Activated CD4-positive, alpha-beta T cell treated with anti-CD3 and anti-CD28 coated beads for 48 hours (primary cell): ENCODE results near the gene GPR3.
"Not testable (repeated sequence)": the region's sequence is repeated elsewhere in the genome, so short reads cannot be mapped to it uniquely, and the experiment has no call there.

Source experiments
- DNase-seq: peaks from one replicate; pipeline ENCODE4 v3.0.0-alpha.2; 2020

GPR3 gene

DNA sequence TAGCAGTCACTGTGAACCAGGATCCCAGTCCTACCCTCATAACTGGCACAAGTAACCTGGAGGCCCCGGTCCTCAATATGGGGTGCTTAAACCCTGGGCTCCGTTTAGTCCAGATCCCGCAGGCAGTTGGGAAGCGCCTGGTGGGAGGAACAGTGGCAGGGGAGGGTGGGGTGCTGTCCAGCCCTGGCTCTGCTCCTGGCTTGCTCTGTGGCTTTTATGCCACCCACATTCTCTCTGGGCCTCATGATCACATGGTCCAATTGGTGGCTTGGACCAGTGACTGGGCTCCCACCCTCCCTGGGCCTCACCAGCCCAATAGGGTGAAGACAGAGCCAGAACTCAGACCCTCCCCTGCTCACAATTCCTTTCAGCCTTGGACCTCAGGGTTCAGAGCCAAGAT, 12.2 kb upstream of the GPR3 start:
- DNase-seq = no peak

DNA sequence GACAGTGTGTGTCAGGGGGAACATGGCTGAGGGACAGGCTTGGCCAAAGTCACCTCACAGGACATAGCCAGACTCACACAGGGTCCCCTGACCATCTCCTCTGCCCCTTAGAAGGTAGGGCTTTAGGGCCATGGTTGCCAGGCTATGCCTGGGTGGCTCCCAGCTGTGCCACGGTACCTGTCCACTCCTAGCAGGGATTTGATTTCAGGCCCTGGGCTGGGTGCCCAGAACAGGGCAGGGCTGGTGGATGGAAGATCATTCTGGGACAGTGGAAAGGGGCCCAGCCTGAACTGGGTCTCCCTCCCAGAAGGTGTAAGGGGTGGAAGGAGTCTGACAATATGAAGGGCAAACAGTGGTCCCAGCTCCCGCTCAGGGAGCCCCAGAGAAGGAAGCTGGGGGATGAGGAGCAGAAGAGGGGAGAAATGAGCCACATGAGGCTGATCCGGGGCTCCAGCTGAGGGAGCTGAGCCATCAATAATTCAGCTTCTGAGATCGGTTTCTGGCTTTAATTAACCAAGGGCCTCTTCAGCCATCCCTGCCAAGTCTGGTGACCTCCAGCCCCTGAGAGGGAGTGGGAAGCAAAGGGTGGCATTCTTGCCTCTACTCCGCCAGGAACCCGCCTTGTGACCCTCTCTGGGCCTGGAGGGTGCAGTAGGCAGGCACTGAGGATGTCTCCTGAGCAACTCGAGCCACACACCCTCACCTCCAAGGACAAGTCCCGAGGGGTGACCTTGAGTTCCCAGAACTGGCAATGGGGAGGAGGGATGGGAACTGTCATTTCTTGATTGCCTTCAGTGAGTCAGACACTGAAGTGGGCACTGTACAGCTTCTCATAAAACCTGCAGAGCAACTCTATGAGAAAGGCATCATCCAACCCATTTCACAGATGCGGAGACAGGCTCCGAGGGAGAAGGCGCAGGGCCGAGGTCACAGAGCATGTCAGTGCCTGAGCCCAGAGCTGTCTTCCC, 11.4 kb upstream of the GPR3 start:
- no peak for DNase-seq

DNA sequence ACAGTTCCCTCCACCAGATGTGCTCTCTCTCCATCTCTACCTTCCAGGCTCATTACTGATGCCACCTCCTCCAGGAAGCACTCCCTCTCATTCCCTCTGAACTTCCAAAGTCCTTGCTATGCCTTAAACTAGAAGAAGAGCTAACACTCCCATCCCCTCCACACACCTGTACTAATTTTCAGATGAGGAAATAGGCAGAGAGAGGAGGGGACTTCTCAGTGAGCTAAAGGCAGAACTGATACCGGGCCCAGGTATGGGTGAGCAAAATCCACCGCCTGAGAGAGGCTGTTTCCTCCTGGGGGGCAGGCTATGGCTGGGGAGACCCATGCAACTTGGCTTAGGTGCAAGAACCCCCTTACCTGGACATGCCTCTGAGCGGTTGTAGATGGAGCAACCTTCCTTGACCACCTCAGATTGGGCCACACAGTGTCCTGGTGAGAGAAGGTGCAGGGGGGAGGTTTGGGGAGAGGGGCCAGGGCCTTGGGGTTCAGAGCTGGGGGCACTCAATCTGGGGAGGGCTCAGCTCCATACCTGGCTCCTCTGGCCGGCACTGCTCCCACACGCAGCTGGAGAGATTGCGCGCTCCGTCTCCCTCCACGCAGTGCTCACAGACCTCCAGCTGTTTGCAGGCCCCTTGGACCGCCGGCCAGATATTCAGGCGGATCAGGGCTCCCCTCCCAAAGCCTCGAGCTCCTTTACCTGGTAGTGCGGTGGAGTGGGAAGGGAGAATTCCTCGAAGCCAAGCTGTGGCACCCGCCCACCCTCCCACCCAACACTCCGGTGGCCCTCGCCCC, 10.3 kb upstream of the GPR3 start:
- no peak for DNase-seq

DNA sequence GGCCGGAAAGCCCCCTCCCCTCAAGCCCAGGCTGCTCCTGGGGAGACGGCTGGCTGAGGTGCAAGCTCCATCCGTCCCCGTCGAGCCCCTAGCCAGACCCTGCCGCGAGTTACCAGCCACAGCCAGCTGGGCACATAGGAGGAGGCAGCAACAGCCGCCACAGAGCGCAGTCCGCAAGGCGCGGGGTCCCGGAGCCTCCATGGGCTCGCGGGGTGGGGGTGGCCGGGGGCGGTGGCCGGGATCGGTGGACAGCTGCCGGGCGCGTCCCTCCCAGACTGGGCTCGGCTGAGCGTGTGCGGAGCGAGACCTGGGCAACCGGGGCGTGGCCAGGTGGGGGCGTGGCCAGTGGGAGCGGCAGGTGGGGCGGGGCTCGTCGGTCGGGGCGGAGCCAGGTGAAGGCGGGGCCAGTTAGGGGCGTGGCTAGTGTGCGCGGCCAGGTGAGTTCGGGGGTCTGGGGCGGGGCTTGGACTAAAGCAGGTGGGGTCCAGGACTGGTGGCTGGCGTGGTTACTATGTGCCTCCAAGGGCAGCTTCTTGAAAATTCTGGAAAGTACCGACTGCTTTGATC, 9.3 kb upstream of the GPR3 start, which contains the start of gene CD164L2:
Gene CD164L2, minus strand, starts transcription at position 295 of the 567 bp plus-strand sequence. Its CDS starts 94 bp downstream, at position 201.
- DNase-seq = peak; percentile 69

DNA sequence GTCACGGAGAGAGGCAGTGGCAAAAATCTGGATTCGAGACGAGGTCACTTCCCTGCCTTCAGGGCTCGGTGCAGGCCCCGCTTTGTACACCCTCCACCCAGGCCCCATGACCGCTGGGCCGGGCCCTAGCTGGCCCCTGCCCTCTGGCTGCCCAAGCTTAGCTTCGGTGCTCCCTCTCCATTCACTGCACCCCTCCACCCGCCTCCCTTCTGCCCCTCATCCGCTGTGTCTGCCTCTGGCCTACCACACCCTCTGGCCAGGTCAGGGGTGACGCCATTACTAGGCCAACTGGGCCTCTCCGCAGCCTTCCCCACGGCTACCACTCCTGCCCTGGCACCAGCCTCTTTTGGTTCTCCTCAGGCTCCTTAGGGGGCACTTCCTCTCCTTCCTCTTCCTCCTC, 8.8 kb upstream of the GPR3 start:
- DNase-seq = no peak

DNA sequence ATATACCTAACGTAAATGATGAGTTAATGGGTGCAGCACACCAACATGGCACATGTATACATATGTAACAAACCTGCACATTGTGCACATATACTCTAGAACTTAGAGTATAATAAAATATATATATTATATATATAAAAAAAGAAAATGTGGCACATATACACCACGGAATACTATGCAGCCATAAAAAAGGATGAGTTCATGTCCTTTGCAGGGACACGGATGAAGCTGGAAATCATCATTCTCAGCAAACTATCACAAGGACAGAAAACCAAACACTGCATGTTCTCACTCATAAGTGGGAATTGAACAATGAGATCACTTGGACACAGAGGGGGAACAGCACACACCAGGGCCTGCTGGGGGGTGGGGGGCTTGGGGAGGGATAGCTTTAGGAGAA, 7.6 kb upstream of the GPR3 start:
- not testable (repeated sequence) for DNase-seq

DNA sequence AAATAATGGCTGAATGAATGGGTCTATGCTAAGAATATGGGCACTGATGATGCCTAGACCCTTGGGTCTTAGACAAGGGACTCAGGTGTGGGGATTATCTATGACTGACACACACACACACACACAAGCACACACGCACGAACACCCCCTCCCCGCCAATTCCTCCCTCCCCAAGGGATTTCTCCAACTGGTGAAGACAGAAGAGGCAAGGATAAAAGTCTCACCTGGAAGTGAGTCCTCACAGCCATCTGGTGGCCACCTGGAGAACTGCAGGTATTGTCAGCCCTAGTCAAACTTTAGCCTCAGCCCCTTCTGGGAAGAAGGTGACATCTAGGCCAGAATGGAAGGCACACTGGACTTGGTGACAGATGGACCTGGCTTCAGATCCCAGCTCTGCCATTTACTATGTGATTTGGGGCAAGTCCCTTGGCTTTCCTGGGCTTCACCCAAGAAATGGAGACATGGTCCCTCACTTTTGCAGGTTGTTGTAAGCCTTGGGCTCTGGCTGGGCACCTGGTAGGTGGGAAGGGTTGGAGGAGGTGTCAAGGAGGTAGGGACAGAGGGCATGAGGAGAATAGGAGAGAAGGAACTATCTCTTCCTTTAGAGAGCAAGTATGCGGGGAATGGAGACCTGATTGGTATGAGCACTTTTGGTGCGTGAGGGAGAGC, 4.0 kb upstream of the GPR3 start:
- DNase-seq = peak; percentile 85

DNA sequence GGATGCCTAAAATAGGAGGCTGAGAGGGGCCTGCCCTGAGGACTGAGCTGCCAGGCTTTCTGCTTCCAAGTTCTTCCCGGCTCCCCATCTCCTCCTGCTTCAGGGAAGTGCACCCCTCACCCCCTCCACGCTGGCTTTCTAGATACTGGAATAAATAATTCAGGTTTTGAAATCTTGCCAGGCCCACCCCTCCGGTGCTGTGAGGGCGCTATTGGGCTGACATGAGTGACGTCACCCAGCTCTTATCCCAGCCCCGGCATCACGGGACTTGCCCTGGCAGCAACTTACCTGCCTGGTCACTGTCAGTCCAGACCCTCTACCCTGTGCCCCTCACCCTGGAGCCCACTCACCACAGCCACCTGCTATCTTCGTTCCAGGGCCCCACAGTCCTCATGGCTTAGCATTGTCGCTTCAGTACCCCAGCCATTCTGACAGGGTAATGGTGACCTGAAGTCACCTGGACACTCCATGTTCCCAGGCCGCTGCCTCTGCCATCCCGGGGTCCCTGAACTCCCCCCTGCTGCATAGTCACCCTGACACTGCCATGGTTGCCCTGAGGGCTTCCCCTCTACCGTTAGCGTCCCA, 819 bp upstream of the GPR3 start:
- peak; percentile 49 for DNase-seq

DNA sequence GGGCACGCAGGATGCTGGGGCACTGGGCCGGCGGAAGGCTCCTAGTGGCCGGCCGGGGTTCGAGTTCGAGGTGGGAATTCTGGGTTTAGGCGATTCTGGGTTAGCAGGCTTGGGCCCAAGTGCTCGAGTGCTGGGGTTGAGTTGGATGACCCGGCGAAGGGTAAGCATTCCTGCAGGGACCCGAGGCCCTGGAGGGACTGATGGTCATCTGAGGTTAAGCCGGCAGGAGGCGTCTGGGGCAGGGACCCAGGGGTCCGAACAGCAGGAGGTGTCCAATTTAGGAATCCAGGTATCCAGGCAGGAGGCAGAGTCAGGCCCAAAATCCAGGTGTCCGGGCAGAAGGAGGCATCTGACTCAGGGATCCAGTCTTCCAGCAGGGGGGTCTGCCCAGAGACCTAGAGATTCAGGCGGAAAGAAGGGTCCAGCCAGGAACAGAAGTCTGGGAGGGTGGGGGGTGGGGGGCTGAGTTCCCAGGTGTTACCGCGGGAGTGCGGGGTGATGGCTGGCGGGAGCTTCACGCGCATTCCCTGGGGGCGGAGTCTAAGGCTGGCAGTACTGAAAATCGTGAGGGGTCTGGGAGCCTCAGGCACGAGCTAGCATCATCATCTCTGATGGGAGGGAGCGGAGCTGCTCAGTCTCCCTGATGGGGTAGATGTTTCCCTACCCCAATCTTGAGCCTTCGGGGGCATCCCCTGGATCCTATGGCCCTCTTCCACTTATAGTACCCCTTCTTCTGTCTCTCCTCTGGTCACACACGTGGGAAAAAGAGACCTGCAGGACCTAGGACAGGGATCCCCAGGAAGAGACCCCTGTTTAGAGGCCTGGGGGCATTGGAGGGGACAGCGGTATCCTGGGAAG, 585 bp downstream of the GPR3 start:
- no peak for DNase-seq

DNA sequence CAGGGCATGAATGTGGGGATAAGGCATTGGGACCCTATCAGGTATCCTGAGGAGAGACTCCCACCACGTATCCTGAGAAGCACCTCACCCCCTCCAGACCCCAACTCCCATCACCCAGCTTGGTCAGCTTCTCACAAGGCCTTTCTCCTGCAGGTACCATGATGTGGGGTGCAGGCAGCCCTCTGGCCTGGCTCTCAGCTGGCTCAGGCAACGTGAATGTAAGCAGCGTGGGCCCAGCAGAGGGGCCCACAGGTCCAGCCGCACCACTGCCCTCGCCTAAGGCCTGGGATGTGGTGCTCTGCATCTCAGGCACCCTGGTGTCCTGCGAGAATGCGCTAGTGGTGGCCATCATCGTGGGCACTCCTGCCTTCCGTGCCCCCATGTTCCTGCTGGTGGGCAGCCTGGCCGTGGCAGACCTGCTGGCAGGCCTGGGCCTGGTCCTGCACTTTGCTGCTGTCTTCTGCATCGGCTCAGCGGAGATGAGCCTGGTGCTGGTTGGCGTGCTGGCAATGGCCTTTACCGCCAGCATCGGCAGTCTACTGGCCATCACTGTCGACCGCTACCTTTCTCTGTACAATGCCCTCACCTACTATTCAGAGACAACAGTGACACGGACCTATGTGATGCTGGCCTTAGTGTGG, 1.3 kb downstream of the GPR3 start:
- DNase-seq = no peak

DNA sequence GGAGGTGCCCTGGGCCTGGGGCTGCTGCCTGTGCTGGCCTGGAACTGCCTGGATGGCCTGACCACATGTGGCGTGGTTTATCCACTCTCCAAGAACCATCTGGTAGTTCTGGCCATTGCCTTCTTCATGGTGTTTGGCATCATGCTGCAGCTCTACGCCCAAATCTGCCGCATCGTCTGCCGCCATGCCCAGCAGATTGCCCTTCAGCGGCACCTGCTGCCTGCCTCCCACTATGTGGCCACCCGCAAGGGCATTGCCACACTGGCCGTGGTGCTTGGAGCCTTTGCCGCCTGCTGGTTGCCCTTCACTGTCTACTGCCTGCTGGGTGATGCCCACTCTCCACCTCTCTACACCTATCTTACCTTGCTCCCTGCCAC, 1.8 kb downstream of the GPR3 start:
- DNase-seq = no peak

DNA sequence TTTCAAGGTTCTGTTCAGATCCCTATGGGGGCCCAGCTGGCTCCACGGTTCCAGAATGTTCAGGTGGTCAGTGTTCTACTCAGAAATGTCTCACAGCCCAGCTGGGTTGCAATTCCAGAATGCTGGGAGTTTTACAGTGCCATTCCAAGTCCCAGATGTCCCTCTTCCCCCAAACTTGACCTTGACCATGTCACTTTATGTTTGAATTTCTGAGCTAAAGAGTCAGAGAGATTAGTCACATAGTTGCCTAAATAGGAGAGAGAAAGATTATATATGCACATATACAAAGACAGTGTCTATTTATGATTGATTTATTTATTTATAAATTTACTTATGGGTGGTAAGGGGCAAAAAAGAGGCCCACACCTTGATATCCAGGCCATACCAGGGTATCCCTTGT, 2.5 kb downstream of the GPR3 start:
- no peak for DNase-seq

DNA sequence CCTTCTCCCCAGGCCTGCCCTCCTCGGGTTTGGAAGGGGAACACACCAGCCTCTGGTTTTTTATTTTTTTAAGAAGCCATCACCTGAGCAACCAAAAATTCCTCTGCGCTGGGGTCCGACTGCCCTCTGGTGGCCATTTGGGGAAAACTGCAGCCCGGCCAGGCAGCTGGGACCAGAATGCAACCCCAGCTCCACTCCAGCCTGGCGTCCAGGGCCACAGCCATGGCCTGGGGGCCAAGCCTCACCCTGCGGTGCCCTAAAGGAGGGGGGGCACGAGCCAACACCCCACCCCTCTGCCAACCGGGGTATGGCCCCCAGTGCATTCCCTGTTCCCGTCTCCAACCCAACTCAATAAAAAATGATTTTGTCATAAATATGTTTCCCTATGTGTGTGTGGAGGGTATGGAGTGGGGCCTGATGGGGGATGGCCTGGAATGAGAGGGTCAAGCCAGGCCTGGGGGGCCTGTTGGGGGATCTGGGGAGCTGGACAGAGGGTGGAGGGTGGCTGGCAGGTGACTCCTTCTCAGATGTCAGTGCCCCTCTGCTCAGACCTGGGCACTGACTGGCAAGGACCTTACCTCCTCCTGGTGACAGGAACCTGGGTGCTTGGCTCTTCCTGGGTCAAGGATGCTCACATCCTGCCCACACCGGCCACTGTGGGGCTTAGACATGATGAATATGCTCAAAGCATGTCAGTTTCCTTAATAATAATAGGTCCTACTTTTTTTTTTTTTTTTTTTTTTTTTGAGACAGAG, 3.2 kb downstream of the GPR3 start:
- peak; percentile 86 for DNase-seq

DNA sequence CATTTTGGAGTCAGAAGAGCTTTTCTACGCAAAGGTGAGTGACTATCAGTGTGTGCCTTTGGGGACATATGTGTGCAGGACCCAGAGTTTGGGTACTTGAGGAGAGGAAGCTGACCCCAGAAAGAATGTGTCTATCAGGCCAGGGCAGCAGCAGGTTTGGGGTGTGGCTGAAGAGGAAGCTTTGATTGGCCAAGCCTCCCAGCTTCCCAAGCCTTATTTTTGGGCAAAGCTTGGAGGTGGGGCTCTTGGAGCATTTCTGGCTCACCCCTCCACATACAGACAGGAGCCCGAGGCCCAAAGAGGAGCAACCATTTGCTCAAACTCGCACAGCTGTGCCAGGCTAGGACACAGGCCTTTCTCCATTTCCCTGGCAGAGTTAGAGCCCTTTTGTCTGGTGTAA, 4.7 kb downstream of the GPR3 start:
- DNase-seq = no peak

DNA sequence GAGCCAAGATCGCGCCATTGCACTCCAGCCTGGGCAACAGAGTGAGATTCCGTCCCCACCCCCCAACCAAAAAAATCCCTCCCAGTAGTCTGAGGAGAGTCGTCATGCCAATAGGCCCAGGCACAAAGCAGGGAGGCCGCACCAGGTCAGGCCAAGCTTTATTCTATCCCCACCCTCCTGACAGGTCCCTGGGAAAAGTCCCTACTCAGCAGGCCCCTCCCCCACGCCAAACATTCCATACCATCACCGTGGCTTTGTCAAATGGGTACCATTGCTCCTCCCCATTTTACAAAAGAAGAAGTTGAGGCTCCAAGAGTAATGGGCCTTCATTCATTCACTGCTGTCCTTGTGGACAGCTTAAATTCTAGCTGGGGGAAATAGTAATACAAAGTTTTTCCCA, 5.3 kb downstream of the GPR3 start:
- no peak for DNase-seq

DNA sequence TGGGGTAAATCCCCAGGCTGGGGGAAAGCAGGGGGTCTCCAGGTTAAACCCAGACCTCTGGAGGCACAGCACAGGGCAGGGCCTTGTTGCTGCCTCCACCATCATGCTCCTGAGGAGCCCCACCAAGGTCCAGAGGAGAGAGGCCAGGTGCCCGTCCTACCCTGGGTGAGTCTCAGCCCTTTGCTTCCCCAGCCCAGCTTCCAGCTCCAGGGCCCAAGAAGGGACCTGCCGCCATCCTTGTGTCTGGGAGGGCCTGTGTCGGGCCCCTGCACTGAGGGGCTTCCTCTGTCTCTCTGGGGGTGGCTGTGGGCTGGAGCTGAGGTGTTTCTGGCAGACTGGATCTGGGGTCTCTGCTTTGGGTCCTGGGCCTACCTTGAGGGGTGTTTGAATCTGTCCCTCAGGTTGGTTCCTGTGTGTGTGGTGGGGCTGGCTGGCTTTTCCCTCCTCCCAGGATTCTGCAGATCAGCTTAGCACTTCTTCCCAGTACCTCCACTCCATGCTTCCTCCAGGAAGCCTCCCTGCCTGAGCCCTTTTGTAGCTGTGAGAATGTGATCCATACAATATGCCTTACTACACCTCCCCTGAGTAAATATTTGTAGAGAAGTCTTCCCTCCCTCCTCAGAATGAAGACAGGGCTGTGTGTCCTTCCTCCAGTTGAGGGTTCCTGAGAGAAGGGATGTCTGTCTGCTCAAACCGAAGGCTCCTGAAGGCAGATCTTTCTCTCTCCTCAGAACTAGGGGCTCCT, 6.2 kb downstream of the GPR3 start:
- no peak for DNase-seq

DNA sequence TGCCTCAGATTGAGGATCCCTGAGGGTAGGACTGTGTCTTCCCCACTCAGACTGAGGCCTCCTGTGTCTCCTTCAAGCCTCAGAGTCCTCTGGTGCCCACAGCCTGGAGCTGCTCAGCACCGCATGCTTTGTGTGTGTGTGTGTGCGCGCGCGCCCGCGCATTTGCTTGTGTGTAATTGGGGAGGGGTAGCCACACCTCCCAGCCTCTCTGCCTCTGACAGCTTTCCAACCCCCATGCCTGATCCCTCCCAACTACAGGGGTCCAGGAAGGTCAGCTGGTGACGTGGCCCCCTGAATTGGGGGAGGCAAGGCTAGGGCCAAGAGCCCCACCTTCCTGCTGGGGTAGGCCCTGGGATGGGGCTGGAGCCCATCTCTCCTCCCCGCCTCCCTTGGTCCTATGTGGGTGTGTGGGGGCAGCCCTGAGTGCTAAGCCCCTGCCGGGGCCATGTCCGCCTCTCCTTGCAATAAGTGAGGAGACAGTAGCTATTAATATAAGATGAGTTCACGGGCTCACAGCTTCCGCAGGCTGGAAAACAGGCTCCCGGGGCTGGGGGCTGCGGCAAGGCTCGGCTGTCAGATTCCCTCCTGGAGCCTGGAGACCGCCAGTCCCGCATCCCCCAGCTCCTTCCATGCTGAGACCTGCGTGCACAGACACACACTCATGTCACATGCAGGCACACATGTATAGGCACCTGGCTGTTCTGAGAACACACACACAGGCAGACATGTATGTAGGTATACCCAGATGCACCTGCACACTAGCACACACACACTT, 7.0 kb downstream of the GPR3 start:
- no peak for DNase-seq

DNA sequence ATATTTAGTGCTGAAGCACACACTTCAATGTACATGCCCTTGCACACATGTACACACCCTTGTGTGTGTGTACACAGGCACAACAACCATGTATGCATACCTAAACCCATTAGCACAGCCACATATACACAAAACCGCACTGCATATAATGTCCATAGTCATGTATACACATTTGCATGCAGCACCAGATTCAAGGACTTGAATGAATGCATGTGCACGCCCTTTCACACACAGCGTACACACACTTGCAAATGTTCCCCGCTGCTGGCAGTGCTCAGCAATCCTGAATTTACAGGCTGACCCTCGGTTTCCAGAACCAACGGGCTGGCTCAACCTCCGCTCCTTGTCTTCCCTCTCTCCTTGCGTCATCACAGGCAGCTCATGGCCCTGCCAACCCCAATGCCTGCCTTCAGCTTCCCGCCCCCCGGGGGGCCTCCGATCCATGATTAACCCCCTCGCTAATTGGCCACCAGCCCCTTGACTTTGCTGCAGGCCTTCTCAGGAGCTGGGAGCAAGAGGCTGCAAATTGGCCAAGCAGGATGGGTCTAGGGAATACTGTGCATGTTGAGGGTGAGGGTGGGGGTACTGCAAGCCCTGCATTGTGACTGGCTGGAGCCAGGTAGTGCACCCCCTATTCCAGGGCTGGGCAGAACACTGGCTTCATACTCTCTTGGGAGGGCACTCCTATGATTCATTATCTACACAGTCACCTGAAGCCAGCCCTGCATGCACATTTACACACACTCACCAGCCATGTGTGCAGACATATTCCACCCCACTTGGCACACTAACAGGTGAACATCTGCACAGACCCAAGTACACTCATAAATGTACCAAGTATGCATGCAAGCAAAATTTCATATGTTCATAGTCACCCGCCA, 7.9 kb downstream of the GPR3 start:
- no peak for DNase-seq
